Dermis lymphatic vessel endothelial cell (primary cell): ENCODE data around the gene GLYATL1. TPM values are rescaled to one million over a fixed set of nuclear protein-coding genes. Genes with fewer than 3 reads are reported as not detected.

Experiments
- total RNA-seq: library from RNA; depleted of rRNA; stranded (reverse); fragments of >200 nt; gene quantifications from 2 replicates; pipeline ENCODE4 v1.2.1, GENCODE V29; 2014

The GLYATL1 gene, protein sequence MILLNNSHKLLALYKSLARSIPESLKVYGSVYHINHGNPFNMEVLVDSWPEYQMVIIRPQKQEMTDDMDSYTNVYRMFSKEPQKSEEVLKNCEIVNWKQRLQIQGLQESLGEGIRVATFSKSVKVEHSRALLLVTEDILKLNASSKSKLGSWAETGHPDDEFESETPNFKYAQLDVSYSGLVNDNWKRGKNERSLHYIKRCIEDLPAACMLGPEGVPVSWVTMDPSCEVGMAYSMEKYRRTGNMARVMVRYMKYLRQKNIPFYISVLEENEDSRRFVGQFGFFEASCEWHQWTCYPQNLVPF
- total RNA-seq: not detected in 2 replicates

DNA sequence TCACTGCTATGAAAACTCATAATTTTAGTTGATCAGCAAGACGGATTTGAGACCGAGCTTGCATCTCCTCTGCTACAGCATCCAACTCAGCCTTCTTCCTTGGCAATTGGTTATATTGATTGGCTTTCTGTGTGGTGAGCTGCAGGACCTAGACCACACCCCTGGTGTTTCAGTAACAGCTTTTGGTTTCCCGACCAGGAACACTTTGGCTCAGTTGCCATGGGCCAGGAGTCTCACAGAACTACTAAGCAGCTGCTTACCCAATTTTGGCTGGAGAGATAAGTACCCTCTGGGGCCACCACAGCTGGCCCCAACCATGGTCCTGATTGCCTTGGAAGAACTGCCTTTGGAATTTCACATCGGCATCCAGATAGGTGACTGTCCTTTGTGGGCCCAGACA lies at the start of gene GLYATL1:
GLYATL1 (plus strand) TSS at position 212 of the 400 bp plus-strand sequence. CDS start 7,600 bp downstream, outside the sequence.

Other genes starting within 250 kb of the GLYATL1 start
- gene GLYAT, start 207.5 kb upstream of the GLYATL1 start, total RNA-seq: not detected in 2 replicates
- gene GLYATL2, start 94.8 kb upstream of the GLYATL1 start, total RNA-seq: under 0.01 and 0.09 TPM in 2 replicates
- not detected in 2 replicates for gene GLYATL1B, start 146.8 kb downstream of the GLYATL1 start, total RNA-seq
- gene FAM111B, start 167.7 kb downstream of the GLYATL1 start, total RNA-seq: 3.7 and 4.2 TPM in 2 replicates
- 30.8 and 32.6 TPM in 2 replicates for gene FAM111A, start 203.4 kb downstream of the GLYATL1 start, total RNA-seq
- 12.5 and 27.1 TPM in 2 replicates for gene DTX4, start 232.6 kb downstream of the GLYATL1 start, total RNA-seq